ENCODE data around the gene OPCML. TPM values are rescaled to one million over a fixed set of nuclear protein-coding genes. Genes with fewer than 3 reads are reported as not detected.

OPCML gene
- total RNA-seq, 1 experiment from 2014 or later: not detected

DNA sequence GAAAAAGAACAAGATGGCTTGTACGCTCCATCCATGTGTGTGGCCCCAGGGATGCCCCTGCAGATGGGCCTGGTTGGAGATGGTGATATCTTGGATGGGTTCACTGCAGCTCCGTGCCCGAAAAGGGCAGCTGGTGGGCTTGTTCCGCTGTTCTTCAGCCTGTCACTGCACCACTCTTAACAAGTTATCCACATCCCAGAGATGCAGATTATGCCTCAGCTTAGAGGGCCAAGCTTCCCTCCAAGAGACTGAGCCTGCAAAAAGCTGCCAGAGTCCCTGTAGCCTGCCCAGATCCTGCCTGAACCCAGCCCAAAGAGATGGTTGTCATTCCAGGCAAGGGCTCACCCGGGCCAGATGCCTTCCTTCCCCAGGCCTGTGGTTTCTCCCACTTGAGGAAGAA is 308.0 kb downstream of the OPCML start:
- BruUV-seq (replicated peaks): no TSS peak
- TF ChIP-seq CTCF (conservative IDR thresholded peaks at IDR 0.05) (no peak), EZH2 (IDR thresholded peaks at IDR 0.05; ENCODE audit: low read depth) (no peak)
- Histone ChIP-seq H3K9me2 (ENCODE audit: insufficient read depth) (no peaks in the 10 kb centered on the region), H3K4me2 (no peak overlapping the region), H2AFZ (no peak overlapping the region), H3K27ac (no peak overlapping the region), H3K36me3 (ENCODE audit: low read depth) (no peaks in the 10 kb centered on the region), H3F3A (ENCODE audit: insufficient read depth, low read depth) (no peaks in the 10 kb centered on the region), H3K4me3 (no peak overlapping the region), H3K9me3 (ENCODE audit: insufficient read depth, low read depth) (no peaks in the 10 kb centered on the region), H4K20me1 (ENCODE audit: insufficient read depth) (no peaks in the 10 kb centered on the region), H3K27me3 (ENCODE audit: insufficient read depth, low read depth) (peaks cover 84% of the 10 kb centered on the region), H3K4me1 (replicated peaks; ENCODE audit: insufficient read depth) (no peaks in the 10 kb centered on the region), H3K79me2 (ENCODE audit: low read depth) (no peaks in the 10 kb centered on the region)
- intact Hi-C loops (cut with micrococcal nuclease; ENCODE audit: unreplicated experiment): no loop called here
- ChIA-PET CTCF (no interaction called here), POLR2A (ENCODE audit: unreplicated experiment) (no interaction called here)
- DNase-seq: no peak

GRCh38 chr11:133222425-133223330 is 309.6 kb downstream of the OPCML start:
- Histone ChIP-seq H4K20me1 (ENCODE audit: insufficient read depth) (no peaks in the 10 kb centered on the region), H3K27me3 (ENCODE audit: insufficient read depth, low read depth) (peaks cover 74% of the 10 kb centered on the region), H3K4me1 (replicated peaks; ENCODE audit: insufficient read depth) (no peaks in the 10 kb centered on the region), H3K36me3 (ENCODE audit: low read depth) (no peaks in the 10 kb centered on the region), H3K4me3 (no peak overlapping the region), H3K79me2 (ENCODE audit: low read depth) (no peaks in the 10 kb centered on the region), H3K9me3 (ENCODE audit: insufficient read depth, low read depth) (no peaks in the 10 kb centered on the region), H2AFZ (no peak overlapping the region), H3K9me2 (ENCODE audit: insufficient read depth) (no peaks in the 10 kb centered on the region), H3K27ac (no peak overlapping the region), H3K4me2 (no peak overlapping the region), H3F3A (ENCODE audit: insufficient read depth, low read depth) (no peaks in the 10 kb centered on the region)
- BruUV-seq (replicated peaks): no TSS peak
- no peak for DNase-seq
- intact Hi-C loops (cut with micrococcal nuclease; ENCODE audit: unreplicated experiment): no loop called here
- POLR2A ChIA-PET (ENCODE audit: unreplicated experiment): no interaction called here
- TF ChIP-seq CTCF (conservative IDR thresholded peaks at IDR 0.05) (no peak), EZH2 (IDR thresholded peaks at IDR 0.05; ENCODE audit: low read depth) (no peak)
- CTCF ChIA-PET: no interaction called here

DNA sequence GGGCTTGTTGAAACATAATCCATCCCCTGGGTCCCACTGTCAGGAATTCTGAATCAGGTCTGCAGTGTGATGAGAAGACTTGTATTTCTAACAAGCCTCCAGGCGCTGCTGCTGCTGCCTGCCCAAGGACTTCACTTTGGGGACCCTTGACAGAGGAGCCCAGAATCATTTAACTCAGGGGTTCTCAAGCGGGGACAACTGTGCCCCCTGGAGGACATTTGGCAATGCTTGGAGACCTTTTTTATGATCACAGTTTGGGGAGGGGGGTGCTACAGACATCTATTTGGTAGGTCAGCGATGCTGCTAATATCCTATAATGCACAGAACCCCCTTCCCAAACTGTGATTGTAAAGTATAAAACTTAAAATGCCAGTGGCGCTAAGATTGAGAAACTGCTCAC is 312.8 kb downstream of the OPCML start:
- no peaks in the 10 kb centered on the region for H3K9me2 ChIP-seq (ENCODE audit: insufficient read depth)
- H3F3A ChIP-seq (ENCODE audit: insufficient read depth, low read depth): no peaks in the 10 kb centered on the region
- H3K79me2 ChIP-seq (ENCODE audit: low read depth): no peaks in the 10 kb centered on the region
- H3K9me3 ChIP-seq (ENCODE audit: insufficient read depth, low read depth): no peaks in the 10 kb centered on the region
- no peak overlapping the region for H2AFZ ChIP-seq
- ChIA-PET POLR2A (ENCODE audit: unreplicated experiment) (no interaction called here), CTCF (no interaction called here)
- intact Hi-C loops (cut with micrococcal nuclease; ENCODE audit: unreplicated experiment): no loop called here
- no peaks in the 10 kb centered on the region for H4K20me1 ChIP-seq (ENCODE audit: insufficient read depth)
- H3K4me2 ChIP-seq: no peak overlapping the region
- H3K27me3 ChIP-seq (ENCODE audit: insufficient read depth, low read depth): peaks cover 66% of the 10 kb centered on the region
- no peak overlapping the region for H3K4me3 ChIP-seq
- H3K36me3 ChIP-seq (ENCODE audit: low read depth): no peaks in the 10 kb centered on the region
- no peaks in the 10 kb centered on the region for H3K4me1 ChIP-seq (replicated peaks; ENCODE audit: insufficient read depth)
- no peak overlapping the region for H3K27ac ChIP-seq
- no peak for DNase-seq
- BruUV-seq (replicated peaks): no TSS peak
- TF ChIP-seq CTCF (conservative IDR thresholded peaks at IDR 0.05): no peak
- TF ChIP-seq EZH2 (IDR thresholded peaks at IDR 0.05; ENCODE audit: low read depth): no peak

Measured in PC-9 (cell line).